Neutrophil (primary cell): Measurements from ENCODE around the gene ZNF689.
A peak's percentile ranks its signal among the peaks of the same experiment; 100 is the strongest.

Source experiments
- H3K27ac ChIP-seq: fragments of 200-600 bp; sonication (generic); 2 replicates; pipeline ENCODE4 v1.5.1; 2016; ENCODE audit warnings: mild to moderate bottlenecking, moderate library complexity
- H3K27me3 ChIP-seq: fragments of 200-600 bp; sonication (generic); 2 replicates; pipeline ENCODE4 v1.6.0; 2016; ENCODE audit warnings: mild to moderate bottlenecking
- H3K36me3 ChIP-seq: fragments of 200-600 bp; sonication (generic); 2 replicates; pipeline ENCODE4 v1.5.1; 2017
- H3K4me1 ChIP-seq, 2 experiments: fragments of 200-600 bp in 1 of 2; sonication (generic) in 1 of 2; 1 replicate in 1 of 2; 2 replicates in 1 of 2; pipeline versions ENCODE4 v1.5.1 to v1.6.1; 2013 to 2016; ENCODE audit warnings: low read depth in 1 of 2, low read length in 1 of 2, mild to moderate bottlenecking in 1 of 2, moderate library complexity in 1 of 2; ENCODE audit not compliant: control insufficient read depth in 1 of 2, insufficient read depth in 1 of 2
- H3K4me3 ChIP-seq, 2 experiments: fragments of 200-600 bp in 1 of 2; sonication (generic) in 1 of 2; 1 replicate in 1 of 2; 2 replicates in 1 of 2; pipeline ENCODE4 v1.5.1; 2013 to 2016; ENCODE audit warnings: low read depth in 1 of 2, low read length in 1 of 2, mild to moderate bottlenecking in 1 of 2, moderate library complexity in 1 of 2
- H3K9me3 ChIP-seq: fragments of 200-600 bp; sonication (generic); 2 replicates; pipeline ENCODE4 v1.5.1; 2016
- CTCF ChIP-seq: fragments of 200-600 bp; sonication (generic); IDR thresholded peaks from 2 replicates; pipeline ENCODE4 v1.5.1; 2016; ENCODE audit warnings: antibody characterized with exemption

The ZNF689 gene

GRCh38 chr16:30567991-30568638 lies 42.1 kb downstream of the ZNF689 start:
- Histone ChIP-seq H3K9me3 (no peaks in the 10 kb centered on the region), H3K27ac (peak overlapping the region; percentile 43), H3K27me3 (no peaks in the 10 kb centered on the region), H3K36me3 (no peaks in the 10 kb centered on the region), H3K4me3 (no peak overlapping the region), H3K4me1 (peaks cover 31 to 42% of the 10 kb centered on the region in 2 experiments)
- TF ChIP-seq CTCF: no peak

GRCh38 chr16:30567160-30567990 lies 42.8 kb downstream of the ZNF689 start:
- H3K27ac ChIP-seq: peak overlapping the region; percentile 43
- H3K4me3 ChIP-seq: no peak overlapping the region
- H3K36me3 ChIP-seq: no peaks in the 10 kb centered on the region
- H3K9me3 ChIP-seq: no peaks in the 10 kb centered on the region
- peaks cover 27 to 38% of the 10 kb centered on the region in 2 experiments for H3K4me1 ChIP-seq
- H3K27me3 ChIP-seq: no peaks in the 10 kb centered on the region
- no peak for TF ChIP-seq CTCF

DNA sequence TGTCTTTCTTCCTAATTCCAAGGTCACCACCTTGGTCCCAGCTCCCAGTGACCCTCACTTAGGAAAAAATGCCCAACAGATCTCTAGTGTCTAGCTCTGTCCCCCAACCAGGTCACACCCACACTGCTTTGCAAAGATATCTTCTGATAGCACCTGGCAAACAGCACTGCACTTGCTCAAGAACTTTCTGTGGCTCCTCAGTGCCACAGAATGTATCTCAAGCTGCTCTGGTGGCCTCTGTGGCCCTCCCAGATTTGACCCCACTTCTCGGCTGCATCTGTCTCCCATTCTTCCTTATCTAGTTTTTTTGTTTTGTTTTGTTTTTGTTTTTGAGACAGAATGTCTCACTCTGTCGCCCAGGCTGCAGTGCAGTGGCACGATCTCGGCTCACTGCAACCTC lies 43.7 kb downstream of the ZNF689 start:
- Histone ChIP-seq H3K27ac (no peak overlapping the region), H3K27me3 (no peaks in the 10 kb centered on the region), H3K9me3 (no peaks in the 10 kb centered on the region), H3K4me3 (no peak overlapping the region), H3K4me1 (peaks cover 29 to 41% of the 10 kb centered on the region in 2 experiments), H3K36me3 (no peaks in the 10 kb centered on the region)
- TF ChIP-seq CTCF: no peak

GRCh38 chr16:30565984-30566383 lies 44.2 kb downstream of the ZNF689 start:
- no peaks in the 10 kb centered on the region for H3K27me3 ChIP-seq
- no peak overlapping the region for H3K27ac ChIP-seq
- no peak overlapping the region for H3K4me3 ChIP-seq
- H3K36me3 ChIP-seq: no peaks in the 10 kb centered on the region
- H3K4me1 ChIP-seq: peaks cover 31 to 43% of the 10 kb centered on the region in 2 experiments
- TF ChIP-seq CTCF: no peak
- no peaks in the 10 kb centered on the region for H3K9me3 ChIP-seq

DNA sequence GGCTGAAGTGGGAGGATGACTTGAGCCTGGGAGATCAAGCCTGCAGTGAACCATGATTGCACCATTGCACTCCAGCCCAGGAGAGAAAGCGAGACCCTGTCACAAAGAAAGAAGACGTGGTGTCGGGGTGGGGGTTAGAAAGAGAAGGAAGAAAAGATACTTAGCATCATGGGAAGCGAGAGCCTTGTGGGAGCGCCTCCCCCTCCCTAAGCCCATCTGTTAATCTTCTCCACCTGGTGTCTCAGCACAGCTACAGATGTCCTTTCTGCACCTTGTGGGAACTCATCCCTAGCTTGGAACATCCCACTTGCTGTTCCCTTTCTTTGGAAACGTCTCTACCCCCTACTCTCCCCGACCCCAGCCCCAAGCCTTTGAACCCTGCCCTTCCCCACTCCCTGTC lies 44.7 kb downstream of the ZNF689 start:
- no peak for TF ChIP-seq CTCF
- H3K27me3 ChIP-seq: no peaks in the 10 kb centered on the region
- H3K4me1 ChIP-seq: peaks cover 28 to 40% of the 10 kb centered on the region in 2 experiments

More for the DNA sequence above, 44.7 kb downstream of the ZNF689 start:
- H3K27ac ChIP-seq: no peak overlapping the region
- H3K4me3 ChIP-seq: no peak overlapping the region
- H3K36me3 ChIP-seq: no peaks in the 10 kb centered on the region
- no peaks in the 10 kb centered on the region for H3K9me3 ChIP-seq
